Mesenchymal stem cell (in vitro differentiated cells and primary cell): ENCODE data around the gene KRTAP10-11.
"Not testable (repeated sequence)": the region's sequence is repeated elsewhere in the genome, so short reads cannot be mapped to it uniquely, and the experiment has no call there.

Source experiments
- DNase-seq: peaks from one replicate; pipeline ENCODE4 v3.0.0-alpha.2; 2013
- H2AFZ ChIP-seq: one replicate; pipeline ENCODE4 v1.6.1; 2013; ENCODE audit warnings: low read depth, mild to moderate bottlenecking, control low read depth, inconsistent platforms, low read length, moderate library complexity
- H2AK5ac ChIP-seq: 2 replicates; pipeline ENCODE4 v1.6.1; 2013; ENCODE audit warnings: low read length, moderate library complexity, mild to moderate bottlenecking, inconsistent platforms; ENCODE audit not compliant: severe bottlenecking
- H2BK120ac ChIP-seq: one replicate; pipeline ENCODE4 v1.6.1; 2013; ENCODE audit warnings: low read depth, mild to moderate bottlenecking, inconsistent platforms, low read length, moderate library complexity
- H2BK12ac ChIP-seq, 2 experiments: one replicate each; pipeline ENCODE4 v1.6.1; 2013; ENCODE audit warnings: inconsistent platforms in 2 of 2, low read length in 2 of 2, mild to moderate bottlenecking in 2 of 2, moderate library complexity in 2 of 2, control low read depth in 1 of 2
- H2BK15ac ChIP-seq: one replicate; pipeline ENCODE4 v1.6.1; 2013; ENCODE audit warnings: mild to moderate bottlenecking, low read depth, inconsistent platforms; ENCODE audit not compliant: poor library complexity, severe bottlenecking
- H2BK5ac ChIP-seq: 2 replicates; pipeline ENCODE4 v1.6.1; 2013; ENCODE audit warnings: low read depth, mild to moderate bottlenecking, low read length, control low read depth, inconsistent platforms; ENCODE audit not compliant: poor library complexity, severe bottlenecking
- H3K14ac ChIP-seq, 2 experiments: one replicate each; pipeline ENCODE4 v1.6.1; 2013; ENCODE audit warnings: inconsistent platforms in 2 of 2, low read length in 2 of 2, control low read depth in 1 of 2, mild to moderate bottlenecking in 1 of 2, moderate library complexity in 1 of 2
- H3K18ac ChIP-seq, 2 experiments: one replicate each; pipeline ENCODE4 v1.6.1; 2013; ENCODE audit warnings: inconsistent platforms in 2 of 2, low read length in 2 of 2, control low read depth in 1 of 2, low read depth in 1 of 2, mild to moderate bottlenecking in 1 of 2
- H3K23ac ChIP-seq, 2 experiments: one replicate each; pipeline ENCODE4 v1.6.1; 2013; ENCODE audit warnings: inconsistent platforms in 2 of 2, low read length in 2 of 2, mild to moderate bottlenecking in 2 of 2, moderate library complexity in 2 of 2, control low read depth in 1 of 2
- H3K27ac ChIP-seq: 2 replicates; pipeline ENCODE4 v1.5.1; 2013; ENCODE audit warnings: mild to moderate bottlenecking, moderate library complexity, low read length, control low read depth, inconsistent platforms; ENCODE audit not compliant: poor library complexity, severe bottlenecking
- H3K27me3 ChIP-seq, 2 experiments: 2 replicates each; pipeline versions ENCODE4 v1.6.1 to v1.7.0; 2013; ENCODE audit warnings: low read length in 2 of 2, mild to moderate bottlenecking in 2 of 2, moderate library complexity in 2 of 2, control low read depth in 1 of 2, inconsistent platforms in 1 of 2; ENCODE audit not compliant: control insufficient read depth in 1 of 2, insufficient read depth in 1 of 2
- H3K36me3 ChIP-seq, 2 experiments: 2 replicates each; pipeline versions ENCODE4 v1.6.1 to v1.7.0; 2013; ENCODE audit warnings: low read length in 2 of 2, control low read depth in 1 of 2, inconsistent platforms in 1 of 2, low read depth in 1 of 2, mild to moderate bottlenecking in 1 of 2; ENCODE audit not compliant: insufficient read depth in 2 of 2, control insufficient read depth in 1 of 2
- H3K4ac ChIP-seq, 2 experiments: one replicate each; pipeline ENCODE4 v1.6.1; 2013; ENCODE audit warnings: inconsistent platforms in 2 of 2, low read length in 2 of 2, mild to moderate bottlenecking in 2 of 2, moderate library complexity in 2 of 2, control low read depth in 1 of 2, low read depth in 1 of 2
- H3K4me1 ChIP-seq: 2 replicates; pipeline ENCODE4 v1.6.1; 2013; ENCODE audit warnings: low read depth, low read length, control low read depth; ENCODE audit not compliant: control insufficient read depth, insufficient read depth
- H3K4me2 ChIP-seq: 2 replicates; pipeline ENCODE4 v1.6.1; 2013; ENCODE audit warnings: low read length, mild to moderate bottlenecking, inconsistent platforms; ENCODE audit not compliant: poor library complexity, severe bottlenecking
- H3K4me3 ChIP-seq, 2 experiments: 2 replicates each; pipeline versions ENCODE4 v1.5.1 to v1.7.0; 2013; ENCODE audit warnings: low read length in 2 of 2, mild to moderate bottlenecking in 2 of 2, control low read depth in 1 of 2, low read depth in 1 of 2; ENCODE audit not compliant: insufficient read depth in 1 of 2
- H3K79me1 ChIP-seq: replicated peaks from 2 replicates; pipeline ENCODE4 v1.6.1; 2013; ENCODE audit warnings: mild to moderate bottlenecking, control low read depth, low read length, inconsistent platforms; ENCODE audit not compliant: poor library complexity, severe bottlenecking
- H3K9ac ChIP-seq: 2 replicates; pipeline ENCODE4 v1.7.0; 2013; ENCODE audit warnings: mild to moderate bottlenecking, low read length, moderate library complexity
- H3K9me3 ChIP-seq: 2 replicates; pipeline ENCODE4 v1.7.0; 2013; ENCODE audit warnings: mild to moderate bottlenecking, low read length; ENCODE audit not compliant: control insufficient read depth
- H4K8ac ChIP-seq: one replicate; pipeline ENCODE4 v1.6.1; 2013; ENCODE audit warnings: inconsistent platforms, mild to moderate bottlenecking, low read length, moderate library complexity
- H4K91ac ChIP-seq: one replicate; pipeline ENCODE4 v1.6.1; 2013; ENCODE audit warnings: mild to moderate bottlenecking, low read length, inconsistent platforms
- WGBS: methylation state at CpG from one replicate; pipeline ENCODE4 v1.1.7; 2013; ENCODE audit warnings: mixed read lengths; 5-methylcytosine and 5-hydroxymethylcytosine counted together

The KRTAP10-11 gene

GRCh38 chr21:44626262-44626661 is 20.0 kb upstream of the KRTAP10-11 start:
- no peak overlapping the region for H3K4ac ChIP-seq
- no peak overlapping the region for H3K18ac ChIP-seq
- no peak overlapping the region for H4K91ac ChIP-seq
- no peak overlapping the region for H3K4me3 ChIP-seq
- H3K9me3 ChIP-seq, result peaks cover 47% of the 10 kb centered on the region
- no peak overlapping the region for H2BK12ac ChIP-seq
- no peak for DNase-seq
- no peak overlapping the region for H4K8ac ChIP-seq
- 74% methylated on average over 10 of the region's 10 CpGs for whole genome bisulfite sequencing
- H2AK5ac ChIP-seq, result no peak overlapping the region
- H3K79me1 ChIP-seq, result no peaks in the 10 kb centered on the region
- no peaks in the 10 kb centered on the region for H3K36me3 ChIP-seq
- no peak overlapping the region for H3K9ac ChIP-seq
- H2BK5ac ChIP-seq, result no peak overlapping the region
- no peaks in the 10 kb centered on the region for H3K4me1 ChIP-seq
- no peak overlapping the region for H3K4me2 ChIP-seq
- H3K14ac ChIP-seq, result no peak overlapping the region
- H2BK120ac ChIP-seq, result no peak overlapping the region
- H2AFZ ChIP-seq, result no peak overlapping the region
- no peaks in the 10 kb centered on the region for H3K27me3 ChIP-seq
- no peak overlapping the region for H3K27ac ChIP-seq
- H2BK15ac ChIP-seq, result no peak overlapping the region
- no peak overlapping the region for H3K23ac ChIP-seq

DNA sequence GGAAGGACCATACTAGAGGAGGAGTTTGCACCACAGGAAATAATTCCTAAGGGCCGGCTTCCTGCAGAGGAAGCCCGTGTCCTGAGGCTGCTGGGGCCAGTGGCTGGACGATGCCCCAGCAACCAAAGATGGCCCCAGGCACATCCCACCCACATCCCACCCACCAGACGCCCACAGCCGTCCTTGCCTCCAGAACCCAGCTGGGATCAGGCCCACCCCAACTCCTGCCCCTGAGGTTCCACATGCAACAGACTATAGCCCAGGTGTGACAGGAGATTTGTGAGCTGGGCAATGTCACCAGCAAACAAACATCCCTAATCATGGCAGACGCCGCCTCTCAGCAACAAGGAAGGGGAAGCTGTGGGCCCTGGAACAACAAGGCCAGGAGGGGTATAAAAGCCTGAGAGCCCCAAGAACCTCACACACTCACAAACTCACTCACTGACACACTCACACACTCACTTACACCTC is 19.5 kb upstream of the KRTAP10-11 start, which contains the start of gene KRTAP10-9:
KRTAP10-9 (plus strand) TSS at position 421 of the 471 bp plus-strand sequence. CDS start 79 bp downstream, outside the sequence.
- Histone ChIP-seq H3K9me3 (peaks cover 51% of the 10 kb centered on the region), H3K36me3 (no peaks in the 10 kb centered on the region), H3K4me1 (no peaks in the 10 kb centered on the region), H2BK5ac (no peak within 1 kb of the TSS), H4K91ac (no peak within 1 kb of the TSS), H4K8ac (no peak within 1 kb of the TSS), H2BK12ac (no peak within 1 kb of the TSS), H3K23ac (no peak within 1 kb of the TSS), H3K4me2 (no peak within 1 kb of the TSS), H2AK5ac (no peak within 1 kb of the TSS), H3K4ac (no peak within 1 kb of the TSS), H3K4me3 (no peak within 1 kb of the TSS), H2BK15ac (no peak within 1 kb of the TSS), H3K27ac (no peak within 1 kb of the TSS), H3K9ac (no peak within 1 kb of the TSS), H3K27me3 (no peaks in the 10 kb centered on the region), H2BK120ac (no peak within 1 kb of the TSS), H2AFZ (no peak within 1 kb of the TSS), H3K18ac (no peak within 1 kb of the TSS), H3K79me1 (no peaks in the 10 kb centered on the region), H3K14ac (no peak within 1 kb of the TSS)
- no peak for DNase-seq
- 68% methylated on average over 7 of the region's 7 CpGs for WGBS

GRCh38 chr21:44627181-44627822 is 18.9 kb upstream of the KRTAP10-11 start:
- H3K4me3 ChIP-seq, H2AFZ ChIP-seq, H3K4me1 ChIP-seq, H4K8ac ChIP-seq, H3K9ac ChIP-seq, H3K27me3 ChIP-seq, H3K18ac ChIP-seq, H3K4ac ChIP-seq, H2BK15ac ChIP-seq, H3K4me2 ChIP-seq, H2BK12ac ChIP-seq, H3K14ac ChIP-seq, H3K27ac ChIP-seq, H3K79me1 ChIP-seq, H2BK120ac ChIP-seq, H4K91ac ChIP-seq, H2BK5ac ChIP-seq, H3K23ac ChIP-seq, DNase-seq, H3K36me3 ChIP-seq, H2AK5ac ChIP-seq: not testable (repeated sequence)
- peaks cover 55% of the 10 kb centered on the region for H3K9me3 ChIP-seq
- 80% methylated on average over 20 of the region's 20 CpGs for WGBS

GRCh38 chr21:44627831-44628233 is 18.4 kb upstream of the KRTAP10-11 start:
- not testable (repeated sequence) for H3K4me2 ChIP-seq, H2BK12ac ChIP-seq, H3K79me1 ChIP-seq, H2BK120ac ChIP-seq, H2BK15ac ChIP-seq, H3K9ac ChIP-seq, H3K18ac ChIP-seq, H3K4me1 ChIP-seq, H3K36me3 ChIP-seq, H3K4me3 ChIP-seq, H3K4ac ChIP-seq, H3K14ac ChIP-seq, DNase-seq, H4K91ac ChIP-seq, H3K27ac ChIP-seq, H3K23ac ChIP-seq, H2AK5ac ChIP-seq, H2AFZ ChIP-seq, H2BK5ac ChIP-seq, H3K27me3 ChIP-seq, H4K8ac ChIP-seq
- 72% methylated on average over 6 of the region's 15 CpGs for WGBS
- peaks cover 53% of the 10 kb centered on the region for H3K9me3 ChIP-seq
